Keratinocyte (primary cell): ENCODE measurements around the gene STRA6. TPM values are rescaled to one million over a fixed set of nuclear protein-coding genes. Genes with fewer than 3 reads are reported as not detected.

Source experiments
- DNase-seq: peaks from one replicate; pipeline ENCODE4 v3.0.0-alpha.2; 2011; ENCODE audit warnings: low read depth, missing footprints, low spot score
- FAIRE-seq: peaks from 2 replicates; lab custom pipeline; 2011; peaks lifted over from hg19 to GRCh38; lab: Jason Lieb, UNC
- H2AFZ ChIP-seq: 2 replicates; pipeline ENCODE4 v1.6.0; 2012; ENCODE audit warnings: low read length, control low read depth, inconsistent platforms; ENCODE audit not compliant: control insufficient read depth
- H3K27ac ChIP-seq: 2 replicates; pipeline ENCODE4 v1.5.1; 2011; ENCODE audit warnings: low read length; ENCODE audit not compliant: control insufficient read depth, insufficient read depth
- H3K27me3 ChIP-seq: 3 replicates; pipeline ENCODE4 v1.6.0; 2011; ENCODE audit warnings: low read length; ENCODE audit not compliant: control insufficient read depth, insufficient read depth; ENCODE audit errors: extremely low read depth
- H3K36me3 ChIP-seq, 2 experiments: 2 replicates in 1 of 2; 3 replicates in 1 of 2; pipeline ENCODE4 v1.5.1; 2011; ENCODE audit warnings: low read length in 2 of 2, mild to moderate bottlenecking in 1 of 2; ENCODE audit not compliant: control insufficient read depth in 2 of 2, insufficient read depth in 2 of 2; ENCODE audit errors: extremely low read depth in 1 of 2
- H3K4me1 ChIP-seq: 3 replicates; pipeline ENCODE4 v1.5.1; 2011; ENCODE audit warnings: low read length; ENCODE audit not compliant: control insufficient read depth, insufficient read depth; ENCODE audit errors: extremely low read depth
- H3K4me2 ChIP-seq: 3 replicates; pipeline ENCODE4 v1.6.0; 2011; ENCODE audit warnings: low read depth, low read length; ENCODE audit not compliant: control insufficient read depth, insufficient read depth; ENCODE audit errors: extremely low read depth
- H3K4me3 ChIP-seq, 3 experiments: fragments of 200-600 bp in 1 of 3; sonication (generic) in 1 of 3; 2 replicates in 2 of 3; 3 replicates in 1 of 3; pipeline ENCODE4 v1.5.1; 2011 to 2016; ENCODE audit warnings: low read length in 3 of 3, mild to moderate bottlenecking in 3 of 3, control low read depth in 2 of 3, inconsistent platforms in 1 of 3, low read depth in 1 of 3, mixed read lengths in 1 of 3, mixed run types in 1 of 3, moderate library complexity in 1 of 3; ENCODE audit not compliant: control insufficient read depth in 2 of 3, insufficient read depth in 2 of 3; ENCODE audit errors: extremely low read depth in 1 of 3
- H3K79me2 ChIP-seq: 2 replicates; pipeline ENCODE4 v1.6.0; 2012; ENCODE audit warnings: low read length; ENCODE audit not compliant: control insufficient read depth, insufficient read depth
- H3K9ac ChIP-seq: 3 replicates; pipeline ENCODE4 v1.6.0; 2011; ENCODE audit warnings: low read length; ENCODE audit not compliant: control insufficient read depth, insufficient read depth; ENCODE audit errors: extremely low read depth
- H3K9me1 ChIP-seq: 3 replicates; pipeline ENCODE4 v1.6.0; 2011; ENCODE audit warnings: low read length; ENCODE audit not compliant: control insufficient read depth, insufficient read depth; ENCODE audit errors: extremely low read depth
- H3K9me3 ChIP-seq: 2 replicates; pipeline ENCODE4 v1.5.1; 2012; ENCODE audit warnings: low read depth, low read length; ENCODE audit not compliant: control insufficient read depth
- H4K20me1 ChIP-seq: 3 replicates; pipeline ENCODE4 v1.6.0; 2011; ENCODE audit warnings: low read length; ENCODE audit not compliant: control insufficient read depth, insufficient read depth; ENCODE audit errors: extremely low read depth
- EZH2 ChIP-seq: IDR thresholded peaks from one replicate; pipeline ENCODE4 v1.6.1; 2012; ENCODE audit warnings: inconsistent platforms, mild to moderate bottlenecking, low read length, moderate library complexity
- dilution Hi-C: fragments of 300-500 bp; cut with MboI; formaldehyde crosslinking; loops from one replicate; pipeline ENCODE4 v1.7.0; 2020; ENCODE audit warnings: low sequenced_read_pairs; ENCODE audit not compliant: extremely low pct_ligation_motif_present
- polyA plus RNA-seq, 5 experiments: library from polyadenylated mRNA; depleted of rRNA in 3 of 5; stranded (reverse) in 3 of 5; stranded (forward) in 1 of 5; unstranded in 1 of 5; fragments of >200 nt; gene quantifications; 1 replicate in 1 of 5; 2 replicates in 3 of 5; 3 replicates in 1 of 5; pipeline versions ENCODE4 v1.2.1 to v1.2.3, GENCODE V29; 2011 to 2012; ENCODE audit warnings: missing spikeins in 2 of 5, low read depth in 1 of 5, low replicate concordance in 1 of 5
- TF ChIP-seq, protein P1 (sequence below), 3 experiments: IDR thresholded peaks in 1 of 3; conservative IDR thresholded peaks in 1 of 3; optimal IDR thresholded peaks in 1 of 3; 2 replicates in 2 of 3; 3 replicates in 1 of 3; pipeline versions ENCODE3 to v1.5.1; 2011; ENCODE audit warnings: low read length in 3 of 3, mild to moderate bottlenecking in 3 of 3, moderate library complexity in 2 of 3, control low read depth in 1 of 3, inconsistent platforms in 1 of 3; ENCODE audit not compliant: insufficient read depth in 2 of 3; ENCODE audit errors: extremely low read depth in 1 of 3

Gene STRA6
- polyA plus RNA-seq, 1 donor (not counting 4 experiments of a cell fraction or from before 2014, with no cell fraction given): not detected

DNA sequence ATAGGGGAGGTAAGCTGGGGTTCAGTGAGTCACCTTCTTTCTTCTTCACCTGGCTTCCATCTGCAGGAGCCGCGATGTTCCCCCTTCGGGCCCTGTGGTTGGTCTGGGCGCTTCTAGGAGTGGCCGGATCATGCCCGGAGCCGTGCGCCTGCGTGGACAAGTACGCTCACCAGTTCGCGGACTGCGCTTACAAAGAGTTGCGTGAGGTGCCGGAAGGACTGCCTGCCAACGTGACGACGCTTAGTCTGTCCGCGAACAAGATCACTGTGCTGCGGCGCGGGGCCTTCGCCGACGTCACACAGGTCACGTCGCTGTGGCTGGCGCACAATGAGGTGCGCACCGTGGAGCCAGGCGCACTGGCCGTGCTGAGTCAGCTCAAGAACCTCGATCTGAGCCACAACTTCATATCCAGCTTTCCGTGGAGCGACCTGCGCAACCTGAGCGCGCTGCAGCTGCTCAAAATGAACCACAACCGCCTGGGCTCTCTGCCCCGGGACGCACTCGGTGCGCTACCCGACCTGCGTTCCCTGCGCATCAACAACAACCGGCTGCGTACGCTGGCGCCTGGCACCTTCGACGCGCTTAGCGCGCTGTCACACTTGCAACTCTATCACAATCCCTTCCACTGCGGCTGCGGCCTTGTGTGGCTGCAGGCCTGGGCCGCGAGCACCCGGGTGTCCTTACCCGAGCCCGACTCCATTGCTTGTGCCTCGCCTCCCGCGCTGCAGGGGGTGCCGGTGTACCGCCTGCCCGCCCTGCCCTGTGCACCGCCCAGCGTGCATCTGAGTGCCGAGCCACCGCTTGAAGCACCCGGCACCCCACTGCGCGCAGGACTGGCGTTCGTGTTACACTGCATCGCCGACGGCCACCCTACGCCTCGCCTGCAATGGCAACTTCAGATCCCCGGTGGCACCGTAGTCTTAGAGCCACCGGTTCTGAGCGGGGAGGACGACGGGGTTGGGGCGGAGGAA, 69.6 kb downstream of the STRA6 start:
- no peaks in the 10 kb centered on the region for H3K79me2 ChIP-seq
- FAIRE-seq: no peak
- DNase-seq: peak; percentile 7
- TF ChIP-seq, protein P1, sequence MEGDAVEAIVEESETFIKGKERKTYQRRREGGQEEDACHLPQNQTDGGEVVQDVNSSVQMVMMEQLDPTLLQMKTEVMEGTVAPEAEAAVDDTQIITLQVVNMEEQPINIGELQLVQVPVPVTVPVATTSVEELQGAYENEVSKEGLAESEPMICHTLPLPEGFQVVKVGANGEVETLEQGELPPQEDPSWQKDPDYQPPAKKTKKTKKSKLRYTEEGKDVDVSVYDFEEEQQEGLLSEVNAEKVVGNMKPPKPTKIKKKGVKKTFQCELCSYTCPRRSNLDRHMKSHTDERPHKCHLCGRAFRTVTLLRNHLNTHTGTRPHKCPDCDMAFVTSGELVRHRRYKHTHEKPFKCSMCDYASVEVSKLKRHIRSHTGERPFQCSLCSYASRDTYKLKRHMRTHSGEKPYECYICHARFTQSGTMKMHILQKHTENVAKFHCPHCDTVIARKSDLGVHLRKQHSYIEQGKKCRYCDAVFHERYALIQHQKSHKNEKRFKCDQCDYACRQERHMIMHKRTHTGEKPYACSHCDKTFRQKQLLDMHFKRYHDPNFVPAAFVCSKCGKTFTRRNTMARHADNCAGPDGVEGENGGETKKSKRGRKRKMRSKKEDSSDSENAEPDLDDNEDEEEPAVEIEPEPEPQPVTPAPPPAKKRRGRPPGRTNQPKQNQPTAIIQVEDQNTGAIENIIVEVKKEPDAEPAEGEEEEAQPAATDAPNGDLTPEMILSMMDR (optimal IDR thresholded peaks at IDR 0.05 in 1 of 3, IDR thresholded peaks at IDR 0.05 in 1 of 3, conservative IDR thresholded peaks at IDR 0.05 in 1 of 3; ENCODE audit: extremely low read depth in 1 of 3, insufficient read depth in 2 of 3, low read length in 3 of 3): peak in 1 of 3 experiments; percentile 58
- TF ChIP-seq EZH2: no peak
- H3K27ac ChIP-seq: no peak overlapping the region
- H3K27me3 ChIP-seq: peaks cover 98% of the 10 kb centered on the region
- no peaks in the 10 kb centered on the region for H3K9me1 ChIP-seq
- dilution Hi-C loops: no loop called here
- peaks cover 6% of the 10 kb centered on the region for H4K20me1 ChIP-seq
- peaks cover 12% of the 10 kb centered on the region for H3K4me1 ChIP-seq
- no peak overlapping the region for H3K9ac ChIP-seq
- no peak overlapping the region for H3K4me2 ChIP-seq
- H3K36me3 ChIP-seq: no peaks in the 10 kb centered on the region
- no peaks in the 10 kb centered on the region for H3K9me3 ChIP-seq
- no peak overlapping the region for H3K4me3 ChIP-seq
- H2AFZ ChIP-seq: no peak overlapping the region

DNA sequence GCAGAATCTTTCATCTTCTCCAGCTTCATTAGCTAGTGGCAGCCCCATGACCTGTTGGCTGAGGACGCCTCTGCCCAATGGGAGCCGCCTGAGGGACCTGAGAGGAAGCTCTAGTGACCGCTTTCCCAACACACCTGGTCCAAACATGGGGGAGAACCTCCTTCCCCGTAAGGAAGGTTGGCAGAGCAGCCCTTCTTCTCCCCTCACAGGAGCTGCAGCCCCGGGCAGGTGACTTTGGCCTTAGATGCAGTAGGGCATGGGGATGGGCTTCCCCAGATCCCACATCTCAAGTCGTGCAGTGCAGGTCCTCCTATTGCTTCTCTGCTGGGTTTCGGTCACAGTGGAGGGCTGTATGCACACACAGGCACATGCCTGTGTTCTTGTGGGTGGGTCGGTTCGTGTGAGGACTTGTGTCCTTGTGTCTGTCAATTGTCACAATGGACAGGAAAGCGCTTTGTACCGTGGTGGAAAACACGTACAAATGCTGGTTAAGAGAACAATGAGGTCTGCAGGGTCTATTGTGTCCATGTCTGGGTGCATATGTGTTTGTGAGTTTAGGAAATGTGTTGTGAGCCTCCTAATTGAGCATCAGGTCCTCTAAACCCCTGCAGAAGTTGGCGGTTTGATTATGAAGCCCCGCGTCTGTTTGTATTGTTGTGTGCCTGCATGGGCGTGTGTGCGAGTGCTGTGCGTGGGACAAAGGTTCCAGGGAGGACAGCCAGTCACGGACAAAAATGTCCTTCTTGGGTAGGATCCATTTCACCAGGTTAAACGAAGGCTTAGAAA, 70.8 kb downstream of the STRA6 start:
- Histone ChIP-seq H3K4me3 (no peak overlapping the region), H3K4me2 (no peak overlapping the region), H3K79me2 (no peaks in the 10 kb centered on the region), H3K27ac (no peak overlapping the region), H3K4me1 (peaks cover 10% of the 10 kb centered on the region), H3K36me3 (no peaks in the 10 kb centered on the region), H3K27me3 (peaks cover 91% of the 10 kb centered on the region), H3K9me1 (no peaks in the 10 kb centered on the region), H3K9me3 (no peaks in the 10 kb centered on the region), H2AFZ (no peak overlapping the region), H4K20me1 (peaks cover 4% of the 10 kb centered on the region), H3K9ac (no peak overlapping the region)
- FAIRE-seq (no peak), DNase-seq (no peak)
- dilution Hi-C loops: no loop called here
- TF ChIP-seq, protein P1 (optimal IDR thresholded peaks at IDR 0.05 in 1 of 3, IDR thresholded peaks at IDR 0.05 in 1 of 3, conservative IDR thresholded peaks at IDR 0.05 in 1 of 3; ENCODE audit: extremely low read depth in 1 of 3, insufficient read depth in 2 of 3, low read length in 3 of 3): no peak
- no peak for TF ChIP-seq EZH2
